Hematopoietic multipotent progenitor cell treated with erythropoietin and hydrocortisone succinate and interleukin-3 and kit ligand, for 6 days (in vitro differentiated cells): ENCODE measurements around the gene TOPBP1.
A peak's percentile ranks its signal among the peaks of the same experiment; 100 is the strongest.
"Not testable (repeated sequence)": the region's sequence is repeated elsewhere in the genome, so short reads cannot be mapped to it uniquely, and the experiment has no call there.

ENCODE experiments used
- DNase-seq: peaks from one replicate; pipeline ENCODE4 v3.0.0-alpha.2; 2015

TOPBP1 gene

DNA sequence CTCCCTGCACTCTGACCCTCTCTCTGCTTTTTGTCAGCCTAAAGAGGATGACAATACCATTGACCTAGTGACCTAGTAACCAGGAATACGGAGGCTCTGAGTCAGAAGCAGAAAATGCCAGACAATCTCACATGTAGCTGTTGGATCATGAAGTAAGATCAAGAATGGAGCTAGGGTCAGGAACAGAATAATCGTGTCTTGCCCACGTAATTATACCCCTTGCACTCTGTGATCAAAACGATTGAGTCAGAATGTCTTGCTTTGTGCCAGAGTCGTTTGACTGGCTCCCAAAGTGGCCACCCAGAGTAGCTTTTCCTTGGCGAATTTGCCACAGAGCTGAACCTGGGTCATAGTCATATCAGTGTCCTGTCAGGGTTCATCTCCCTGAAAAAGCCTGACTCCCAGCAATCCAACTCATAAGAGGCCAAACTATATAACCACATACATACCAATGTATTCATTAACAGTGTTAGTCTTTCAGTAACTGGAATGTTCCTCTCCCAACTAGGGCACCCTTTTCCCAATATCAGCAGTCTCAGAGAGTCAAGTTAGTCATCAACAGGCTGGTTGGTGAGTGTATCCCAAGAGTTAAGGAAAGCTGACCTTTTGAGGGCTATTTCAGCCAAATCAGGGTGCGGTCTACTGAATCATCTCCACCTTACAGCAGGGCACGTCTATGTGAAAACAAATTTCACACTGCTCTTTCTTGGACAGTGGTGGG, 93.3 kb downstream of the TOPBP1 start:
- DNase-seq: no peak

- DNase-seq: no peak
These were observed 97.9 kb downstream of the TOPBP1 start for GRCh38 chr3:133563816-133564215.

DNA sequence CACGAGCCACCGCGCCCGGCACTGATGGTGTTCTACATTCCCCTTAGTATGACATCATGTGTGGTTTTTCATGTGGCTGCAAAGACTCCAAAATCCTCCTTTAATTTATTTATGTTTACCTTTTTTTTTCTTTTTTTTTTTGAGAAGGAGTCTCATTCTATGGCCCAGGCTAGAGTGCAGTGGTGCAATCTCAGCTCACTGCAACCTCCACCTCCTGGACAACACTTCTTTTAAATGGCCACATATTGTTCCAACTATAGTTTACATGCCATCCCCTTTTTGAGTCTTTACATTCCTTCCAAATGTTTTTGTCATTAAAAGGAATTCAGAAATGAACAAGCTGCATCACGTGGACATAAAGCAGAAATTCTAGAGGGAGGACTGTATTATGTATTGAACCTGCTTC, 98.6 kb downstream of the TOPBP1 start:
- no peak for DNase-seq

DNA sequence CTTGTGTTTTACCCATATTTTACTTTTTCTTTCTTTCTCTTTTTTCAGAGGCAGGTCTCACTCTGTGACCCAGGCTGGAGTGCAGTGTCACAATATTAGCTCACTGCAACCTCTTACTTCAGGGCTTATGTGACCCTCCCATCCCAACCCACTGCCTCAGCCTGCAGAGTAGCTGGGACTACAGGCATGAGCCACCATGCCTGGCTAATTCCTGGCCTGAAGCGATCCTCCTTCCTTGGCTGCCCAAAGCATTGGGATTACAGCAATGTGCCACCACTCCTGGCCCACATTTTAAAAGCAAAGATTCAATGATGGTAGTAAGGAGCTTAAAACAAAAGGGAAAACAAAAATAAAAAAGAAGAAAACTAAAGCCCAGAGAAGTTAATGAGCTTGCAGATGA, 99.4 kb downstream of the TOPBP1 start:
- DNase-seq: no peak

DNA sequence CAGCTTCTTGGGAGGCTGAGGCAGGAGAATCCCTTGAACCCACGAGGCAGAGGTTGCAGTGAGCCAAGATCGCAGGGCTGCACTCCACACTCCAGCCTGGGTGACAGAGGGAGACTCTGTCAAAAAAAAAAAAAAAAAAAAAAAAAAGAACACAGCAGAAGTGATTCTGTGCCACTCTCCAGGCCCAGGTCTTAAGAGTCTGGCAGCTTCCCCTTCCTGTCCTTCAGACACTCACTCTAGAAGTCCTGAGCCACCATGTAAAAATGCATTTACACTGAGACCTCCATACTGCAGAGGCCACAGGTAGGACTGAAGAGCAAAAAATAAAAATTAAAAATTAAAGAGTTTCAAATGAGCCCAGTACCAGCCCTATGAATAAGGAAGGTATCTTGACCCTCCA, 100.1 kb downstream of the TOPBP1 start:
- DNase-seq: peak; percentile 14

- DNase-seq: not testable (repeated sequence)
These were observed 110.2 kb downstream of the TOPBP1 start for GRCh38 chr3:133551589-133551988.
